CD14-positive monocyte (primary cell): ENCODE results near the gene SIK2. TPM values are rescaled to one million over a fixed set of nuclear protein-coding genes. Genes with fewer than 3 reads are reported as not detected.

Experiments used
- DNase-seq, 3 donors: peaks; one replicate each; pipeline ENCODE4 v3.0.0-alpha.2; 2011 to 2022
- H2AFZ ChIP-seq: 2 replicates; pipeline ENCODE4 v1.6.0; 2012; ENCODE audit warnings: mild to moderate bottlenecking, low read depth, low read length, inconsistent platforms; ENCODE audit not compliant: insufficient read depth, poor library complexity, severe bottlenecking
- H3K27ac ChIP-seq, 2 donors: 1 replicate in 1 of 2; 2 replicates in 1 of 2; pipeline ENCODE4 v1.5.1; 2012 to 2013; ENCODE audit warnings: low read length in 2 of 2, control low read depth in 1 of 2, inconsistent platforms in 1 of 2, low read depth in 1 of 2, mild to moderate bottlenecking in 1 of 2
- H3K27me3 ChIP-seq, 2 donors: one replicate each; pipeline versions ENCODE4 v1.6.0 to v1.6.1; 2011 to 2013; ENCODE audit warnings: low read length in 2 of 2; ENCODE audit not compliant: control insufficient read depth in 2 of 2, insufficient read depth in 2 of 2
- H3K36me3 ChIP-seq, 2 donors: replicated peaks in 1 of 2; 1 replicate in 1 of 2; 2 replicates in 1 of 2; pipeline versions ENCODE4 v1.5.1 to v1.6.1; 2012 to 2013; ENCODE audit warnings: low read length in 2 of 2, control low read depth in 1 of 2, inconsistent platforms in 1 of 2, mild to moderate bottlenecking in 1 of 2; ENCODE audit not compliant: insufficient read depth in 2 of 2, control insufficient read depth in 1 of 2
- H3K4me1 ChIP-seq, 2 donors: 1 replicate in 1 of 2; 2 replicates in 1 of 2; pipeline versions ENCODE4 v1.5.1 to v1.6.1; 2012 to 2013; ENCODE audit warnings: low read length in 2 of 2, control low read depth in 1 of 2, inconsistent platforms in 1 of 2, mild to moderate bottlenecking in 1 of 2, moderate library complexity in 1 of 2; ENCODE audit not compliant: insufficient read depth in 2 of 2, control insufficient read depth in 1 of 2
- H3K4me2 ChIP-seq: replicated peaks from 2 replicates; pipeline ENCODE3; 2012; ENCODE audit warnings: low read length, moderate library complexity, mild to moderate bottlenecking; ENCODE audit not compliant: poor library complexity, severe bottlenecking; ENCODE audit errors: extremely low read depth
- H3K4me3 ChIP-seq, 3 experiments: fragments of 200-600 bp in 1 of 3; sonication (generic) in 1 of 3; replicated peaks in 1 of 3; 1 replicate in 2 of 3; 2 replicates in 1 of 3; pipeline ENCODE4 v1.5.1; 2011 to 2013; ENCODE audit warnings: low read length in 3 of 3, mild to moderate bottlenecking in 3 of 3, control low read depth in 2 of 3, low read depth in 2 of 3, inconsistent platforms in 1 of 3, moderate library complexity in 1 of 3
- H3K79me2 ChIP-seq: 2 replicates; pipeline ENCODE4 v1.6.0; 2012; ENCODE audit warnings: mild to moderate bottlenecking, control low read depth, inconsistent platforms, low read length, moderate library complexity; ENCODE audit not compliant: insufficient read depth
- H3K9ac ChIP-seq: 2 replicates; pipeline ENCODE4 v1.6.0; 2017; ENCODE audit warnings: low read length, mild to moderate bottlenecking; ENCODE audit not compliant: insufficient read depth, poor library complexity, severe bottlenecking
- H3K9me3 ChIP-seq, 2 donors: replicated peaks in 1 of 2; 1 replicate in 1 of 2; 2 replicates in 1 of 2; pipeline versions ENCODE4 v1.5.1 to v1.6.1; 2012 to 2013; ENCODE audit warnings: low read length in 2 of 2, control low read depth in 1 of 2; ENCODE audit not compliant: control insufficient read depth in 1 of 2, insufficient read depth in 1 of 2
- H4K20me1 ChIP-seq: 2 replicates; pipeline ENCODE4 v1.6.0; 2012; ENCODE audit warnings: mild to moderate bottlenecking, low read length, control low read depth, moderate library complexity; ENCODE audit not compliant: insufficient read depth
- H3K27ac Mint-ChIP-seq, 7 donors: one replicate each; pipeline ENCODE4 v1.8.0; 2020; ENCODE audit warnings: mild to moderate bottlenecking in 7 of 7, mixed read lengths in 7 of 7, moderate library complexity in 6 of 7, inconsistent platforms in 2 of 7
- H3K27me3 Mint-ChIP-seq, 3 donors: one replicate each; pipeline ENCODE4 v1.8.0; 2021 to 2022; ENCODE audit warnings: low read depth in 3 of 3, mild to moderate bottlenecking in 3 of 3, mixed read lengths in 3 of 3, moderate library complexity in 3 of 3, inconsistent platforms in 1 of 3
- H3K36me3 Mint-ChIP-seq, 2 donors: one replicate each; pipeline ENCODE4 v1.8.0; 2020; ENCODE audit warnings: mixed read lengths in 2 of 2, inconsistent platforms in 1 of 2, mild to moderate bottlenecking in 1 of 2
- H3K4me1 Mint-ChIP-seq: one replicate; pipeline ENCODE4 v1.8.0; 2020; ENCODE audit warnings: mild to moderate bottlenecking, mixed read lengths
- H3K4me3 Mint-ChIP-seq, 2 donors: one replicate each; pipeline ENCODE4 v1.8.0; 2020; ENCODE audit warnings: mild to moderate bottlenecking in 2 of 2, mixed read lengths in 2 of 2, moderate library complexity in 1 of 2
- H3K9me3 Mint-ChIP-seq, 7 donors: one replicate each; pipeline ENCODE4 v1.8.0; 2020 to 2022; ENCODE audit warnings: mixed read lengths in 7 of 7, mild to moderate bottlenecking in 6 of 7, moderate library complexity in 6 of 7, inconsistent platforms in 2 of 7
- CTCF ChIP-seq: fragments of 200-600 bp; IDR thresholded peaks from one replicate; pipeline ENCODE4 v1.8.0; 2022; ENCODE audit warnings: antibody characterized with exemption, mild to moderate bottlenecking
- WGBS: methylation state at CpG from one replicate; pipeline ENCODE4 v1.1.5; 2013; ENCODE audit warnings: missing lambda C conversion rate; ENCODE audit not compliant: insufficient coverage; 5-methylcytosine and 5-hydroxymethylcytosine counted together
- intact Hi-C, 2 donors: fragments of 100-400 bp; cut with micrococcal nuclease; formaldehyde crosslinking; loops; one replicate each; pipeline versions ENCODE4 v1.15.0 to v1.15.1; 2023
- polyA plus RNA-seq, 3 donors: library from polyadenylated mRNA; depleted of rRNA in 1 of 3; unstranded in 2 of 3; stranded (reverse) in 1 of 3; fragments of 300-500 nt in 2 of 3; fragments of >200 nt in 1 of 3; fragmentation: Illumina TruSeq in 2 of 3; gene quantifications; 1 replicate in 2 of 3; 2 replicates in 1 of 3; pipeline ENCODE4 v1.2.3, GENCODE V29; 2012 to 2021

The SIK2 gene
- polyA plus RNA-seq, 3 donors = 0.16 to 8.8 (median 0.23) TPM

- Histone ChIP-seq H3K79me2 (no peaks in the 10 kb centered on the region), H3K27ac (no peak overlapping the region), H3K4me3 (no peak overlapping the region), H4K20me1 (no peaks in the 10 kb centered on the region), H3K9me3 (no peaks in the 10 kb centered on the region), H3K4me1 (no peaks in the 10 kb centered on the region), H3K36me3 (peaks cover 9 to 26% of the 10 kb centered on the region in 2 donors), H3K4me2 (no peak overlapping the region), H3K27me3 (no peaks in the 10 kb centered on the region), H2AFZ (no peak overlapping the region), H3K9ac (no peak overlapping the region)
- peaks cover 0 to 4% (median 2%) of the 10 kb centered on the region in 3 donors for H3K27me3 Mint-ChIP-seq
- no peak for DNase-seq
- 92% methylated on average over 5 of the region's 8 CpGs for WGBS
- no peak for TF ChIP-seq CTCF
- peaks cover 5% of the 10 kb centered on the region for H3K4me1 Mint-ChIP-seq
- H3K36me3 Mint-ChIP-seq = peaks cover 22 to 24% of the 10 kb centered on the region in 2 donors
- no peak overlapping the region for H3K4me3 Mint-ChIP-seq
- H3K9me3 Mint-ChIP-seq = no peaks in the 10 kb centered on the region
- intact Hi-C loops = no loop called here
- H3K27ac Mint-ChIP-seq = peak overlapping the region in 1 of 7 donors; percentile 44
These were observed 132.1 kb downstream of the SIK2 start for GRCh38 chr11:111734101-111734953.

- no peak for TF ChIP-seq CTCF
- H3K79me2 ChIP-seq = no peaks in the 10 kb centered on the region
- 100% methylated on average over 6 of the region's 6 CpGs for WGBS
- no peak overlapping the region for H3K9ac ChIP-seq
- H3K4me2 ChIP-seq = no peak overlapping the region
- H4K20me1 ChIP-seq = no peaks in the 10 kb centered on the region
- intact Hi-C loops = no loop called here
- H3K27ac ChIP-seq = no peak overlapping the region
- H3K4me3 ChIP-seq = no peak overlapping the region
- Mint-ChIP-seq H3K4me1 (peaks cover 5% of the 10 kb centered on the region), H3K27ac (peak overlapping the region in 2 of 7 donors; percentile 3 to 28), H3K9me3 (no peaks in the 10 kb centered on the region), H3K36me3 (peaks cover 20 to 24% of the 10 kb centered on the region in 2 donors), H3K4me3 (no peak overlapping the region), H3K27me3 (peaks cover 0 to 4% (median 2%) of the 10 kb centered on the region in 3 donors)
- H3K27me3 ChIP-seq = no peaks in the 10 kb centered on the region
- no peak for DNase-seq
- H3K4me1 ChIP-seq = no peaks in the 10 kb centered on the region
- H3K36me3 ChIP-seq = peaks cover 9 to 31% of the 10 kb centered on the region in 2 donors
- H2AFZ ChIP-seq = no peak overlapping the region
- no peaks in the 10 kb centered on the region for H3K9me3 ChIP-seq
These were observed 132.7 kb downstream of the SIK2 start for GRCh38 chr11:111734954-111735261.
